ENCODE results near the gene TERT.
"Not testable (repeated sequence)": the region's sequence is repeated elsewhere in the genome, so short reads cannot be mapped to it uniquely, and the experiment has no call there.

The TERT gene

GRCh38 chr5:1231354-1231905, 63.4 kb downstream of the TERT start:
- DNase-seq (ENCODE audit: low read depth): no peak
- no peak for TF ChIP-seq CTCF (conservative IDR thresholded peaks at IDR 0.05; ENCODE audit: low read depth, low read length)
- no peak overlapping the region for H3K4me3 ChIP-seq (ENCODE audit: low read length)

GRCh38 chr5:1230551-1230950, 64.3 kb downstream of the TERT start:
- no peak for DNase-seq (ENCODE audit: low read depth)
- TF ChIP-seq CTCF (conservative IDR thresholded peaks at IDR 0.05; ENCODE audit: low read depth, low read length): no peak
- H3K4me3 ChIP-seq (ENCODE audit: low read length): no peak overlapping the region

- TF ChIP-seq CTCF (conservative IDR thresholded peaks at IDR 0.05; ENCODE audit: low read depth, low read length): no peak
- H3K4me3 ChIP-seq (ENCODE audit: low read length): no peak overlapping the region
- no peak for DNase-seq (ENCODE audit: low read depth)
These were observed 65.0 kb downstream of the TERT start for GRCh38 chr5:1229822-1230221.

GRCh38 chr5:1229023-1229422, 65.8 kb downstream of the TERT start:
- not testable (repeated sequence) for DNase-seq (ENCODE audit: low read depth); H3K4me3 ChIP-seq (ENCODE audit: low read length)

GRCh38 chr5:1228120-1228519, 66.7 kb downstream of the TERT start:
- DNase-seq (ENCODE audit: low read depth): no peak
- no peak for TF ChIP-seq CTCF (conservative IDR thresholded peaks at IDR 0.05; ENCODE audit: low read depth, low read length)
- H3K4me3 ChIP-seq (ENCODE audit: low read length): no peak overlapping the region

GRCh38 chr5:1227667-1228066, 67.2 kb downstream of the TERT start:
- H3K4me3 ChIP-seq (ENCODE audit: low read length): no peak overlapping the region
- no peak for DNase-seq (ENCODE audit: low read depth)

GRCh38 chr5:1226839-1227581, 67.9 kb downstream of the TERT start:
- TF ChIP-seq CTCF (conservative IDR thresholded peaks at IDR 0.05; ENCODE audit: low read depth, low read length): no peak
- no peak for DNase-seq (ENCODE audit: low read depth)
- H3K4me3 ChIP-seq (ENCODE audit: low read length): no peak overlapping the region

More at GRCh38 chr5:1227667-1228066, 67.2 kb downstream of the TERT start:
- no peak for TF ChIP-seq CTCF (conservative IDR thresholded peaks at IDR 0.05; ENCODE audit: low read depth, low read length)
